HepG2 (cell line): Measurements from ENCODE around the gene MYL11. TPM values are rescaled to one million over a fixed set of nuclear protein-coding genes. Genes with fewer than 3 reads are reported as not detected.

Experiments used
- HNF4G ChIP-seq, 2 experiments: sonication (generic) in 1 of 2; formaldehyde crosslinking in 1 of 2; IDR thresholded peaks; 2 replicates each; pipeline versions ENCODE4 v1.4.0 to v1.6.1; 2011 to 2020; ENCODE audit warnings: borderline replicate concordance in 2 of 2, low read depth in 2 of 2, mild to moderate bottlenecking in 2 of 2, low read length in 1 of 2, missing genetic modification reagents in 1 of 2, moderate library complexity in 1 of 2
- HOXD1 ChIP-seq: sonication (generic); formaldehyde crosslinking; IDR thresholded peaks from 2 replicates; pipeline ENCODE4 v1.5.0; 2020; ENCODE audit warnings: missing genetic modification reagents
- MAZ ChIP-seq, 2 experiments: sonication (generic) in 1 of 2; formaldehyde crosslinking in 1 of 2; IDR thresholded peaks; 2 replicates each; pipeline versions ENCODE4 v1.5.0 to v1.6.1; 2012 to 2020; ENCODE audit warnings: low read depth in 2 of 2, mild to moderate bottlenecking in 2 of 2, borderline replicate concordance in 1 of 2, improper control_type of control experiment in 1 of 2, low read length in 1 of 2, missing genetic modification reagents in 1 of 2, moderate library complexity in 1 of 2
- MEIS2 ChIP-seq: sonication (generic); formaldehyde crosslinking; IDR thresholded peaks from 2 replicates; pipeline ENCODE4 v1.9.0; 2021; ENCODE audit warnings: mild to moderate bottlenecking, missing genetic modification reagents
- MTA3 ChIP-seq: sonication (generic); formaldehyde crosslinking; IDR thresholded peaks from 2 replicates; pipeline ENCODE4 v1.4.0; 2020; ENCODE audit warnings: missing genetic modification reagents
- MZF1 ChIP-seq: sonication (generic); formaldehyde crosslinking; IDR thresholded peaks from 2 replicates; pipeline ENCODE4 v1.8.1; 2023; ENCODE audit warnings: mild to moderate bottlenecking, missing genetic modification reagents, borderline replicate concordance
- TEAD3 ChIP-seq: optimal IDR thresholded peaks from 2 replicates; pipeline ENCODE3; 2016; ENCODE audit warnings: borderline replicate concordance
- ZNF292 ChIP-seq: sonication (generic); formaldehyde crosslinking; IDR thresholded peaks from 2 replicates; pipeline ENCODE4 v1.8.1; 2022; ENCODE audit warnings: mild to moderate bottlenecking, low read depth, missing genetic modification reagents, borderline replicate concordance
- ZNF33B ChIP-seq: sonication (generic); formaldehyde crosslinking; IDR thresholded peaks from 2 replicates; pipeline ENCODE4 v1.5.1; 2020; ENCODE audit warnings: mild to moderate bottlenecking, missing genetic modification reagents
- ZNF496 ChIP-seq: sonication (generic); formaldehyde crosslinking; IDR thresholded peaks from 2 replicates; pipeline ENCODE4 v1.8.1; 2023; ENCODE audit warnings: mild to moderate bottlenecking, moderate library complexity, missing genetic modification reagents; ENCODE audit not compliant: insufficient replicate concordance
- ZNF792 ChIP-seq: IDR thresholded peaks from 2 replicates; pipeline ENCODE4 v1.6.1; 2016
- polyA plus RNA-seq, 8 experiments: library from polyadenylated mRNA; depleted of rRNA in 3 of 8; stranded (reverse) in 7 of 8; unstranded in 1 of 8; fragments of >200 nt; fragmentation: Illumina TruSeq in 4 of 8; extraction: Trizol in 4 of 8; gene quantifications; 2 replicates each; pipeline versions ENCODE4 v1.2.1 to v1.2.3, GENCODE V29; 2011 to 2016; ENCODE audit warnings: low read depth in 4 of 8, missing spikeins in 1 of 8, mixed read lengths in 1 of 8; ENCODE audit not compliant: insufficient read depth in 1 of 8
- total RNA-seq, 5 experiments: library from RNA; depleted of rRNA; stranded (reverse); fragments of >200 nt; fragmentation: Illumina TruSeq; extraction: Trizol; gene quantifications; 2 replicates each; pipeline ENCODE4 v1.2.3, GENCODE V29; 2016; ENCODE audit warnings: low read depth in 1 of 5
- TF ChIP-seq, protein P1 (sequence below): sonication (generic); formaldehyde crosslinking; IDR thresholded peaks from 2 replicates; pipeline ENCODE4 v1.5.0; 2020; ENCODE audit warnings: mild to moderate bottlenecking, missing genetic modification reagents, borderline replicate concordance
- TF ChIP-seq, protein P2 (sequence below): sonication (generic); formaldehyde crosslinking; IDR thresholded peaks from 2 replicates; pipeline ENCODE4 v1.4.0; 2020; ENCODE audit warnings: missing genetic modification reagents
- TF ChIP-seq, protein P3 (sequence below): sonication (generic); formaldehyde crosslinking; IDR thresholded peaks from 2 replicates; pipeline ENCODE4 v1.5.1; 2020; ENCODE audit warnings: missing genetic modification reagents, mild to moderate bottlenecking, borderline replicate concordance
- TF ChIP-seq, protein P4 (sequence below): sonication (generic); formaldehyde crosslinking; IDR thresholded peaks from 2 replicates; pipeline ENCODE4 v1.5.0; 2020; ENCODE audit warnings: mild to moderate bottlenecking, missing genetic modification reagents

MYL11 gene
- total and polyA plus RNA-seq, 2 of the 13 experiments (the other 11 are each of a cell fraction or from before 2014, with no cell fraction given): not detected

DNA sequence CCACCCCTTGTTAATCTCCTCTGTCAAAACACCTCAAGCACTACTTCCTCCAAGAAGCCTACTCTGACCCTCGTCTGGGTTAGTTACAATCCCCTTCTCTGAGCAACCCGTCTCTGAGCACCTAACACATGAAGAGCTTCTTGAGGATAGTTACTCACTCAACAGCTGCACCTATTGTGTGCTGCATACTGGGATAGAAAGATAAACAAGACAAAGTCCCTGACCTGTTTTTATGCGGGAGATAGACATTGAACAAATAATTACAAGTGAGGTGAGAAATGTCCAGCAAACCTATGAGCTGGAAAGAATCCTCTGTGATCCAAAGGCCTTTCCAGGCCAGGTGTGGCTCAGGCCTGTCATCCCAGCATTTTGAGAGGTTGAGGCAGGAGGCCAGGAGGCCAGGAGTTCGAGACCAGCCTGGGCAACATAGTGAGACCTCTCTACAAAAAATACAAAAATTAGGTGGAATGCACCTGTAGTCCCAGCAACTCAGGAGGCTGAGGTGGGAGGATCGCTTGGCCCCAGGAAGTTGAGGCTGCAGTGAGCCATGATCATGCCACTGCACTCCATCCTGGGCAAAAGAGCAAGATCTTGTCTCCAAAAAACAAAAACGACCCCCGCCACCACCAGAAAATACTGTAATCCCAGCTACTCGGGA lies 27.3 kb downstream of the MYL11 start (continued):
- TF ChIP-seq, protein P1, sequence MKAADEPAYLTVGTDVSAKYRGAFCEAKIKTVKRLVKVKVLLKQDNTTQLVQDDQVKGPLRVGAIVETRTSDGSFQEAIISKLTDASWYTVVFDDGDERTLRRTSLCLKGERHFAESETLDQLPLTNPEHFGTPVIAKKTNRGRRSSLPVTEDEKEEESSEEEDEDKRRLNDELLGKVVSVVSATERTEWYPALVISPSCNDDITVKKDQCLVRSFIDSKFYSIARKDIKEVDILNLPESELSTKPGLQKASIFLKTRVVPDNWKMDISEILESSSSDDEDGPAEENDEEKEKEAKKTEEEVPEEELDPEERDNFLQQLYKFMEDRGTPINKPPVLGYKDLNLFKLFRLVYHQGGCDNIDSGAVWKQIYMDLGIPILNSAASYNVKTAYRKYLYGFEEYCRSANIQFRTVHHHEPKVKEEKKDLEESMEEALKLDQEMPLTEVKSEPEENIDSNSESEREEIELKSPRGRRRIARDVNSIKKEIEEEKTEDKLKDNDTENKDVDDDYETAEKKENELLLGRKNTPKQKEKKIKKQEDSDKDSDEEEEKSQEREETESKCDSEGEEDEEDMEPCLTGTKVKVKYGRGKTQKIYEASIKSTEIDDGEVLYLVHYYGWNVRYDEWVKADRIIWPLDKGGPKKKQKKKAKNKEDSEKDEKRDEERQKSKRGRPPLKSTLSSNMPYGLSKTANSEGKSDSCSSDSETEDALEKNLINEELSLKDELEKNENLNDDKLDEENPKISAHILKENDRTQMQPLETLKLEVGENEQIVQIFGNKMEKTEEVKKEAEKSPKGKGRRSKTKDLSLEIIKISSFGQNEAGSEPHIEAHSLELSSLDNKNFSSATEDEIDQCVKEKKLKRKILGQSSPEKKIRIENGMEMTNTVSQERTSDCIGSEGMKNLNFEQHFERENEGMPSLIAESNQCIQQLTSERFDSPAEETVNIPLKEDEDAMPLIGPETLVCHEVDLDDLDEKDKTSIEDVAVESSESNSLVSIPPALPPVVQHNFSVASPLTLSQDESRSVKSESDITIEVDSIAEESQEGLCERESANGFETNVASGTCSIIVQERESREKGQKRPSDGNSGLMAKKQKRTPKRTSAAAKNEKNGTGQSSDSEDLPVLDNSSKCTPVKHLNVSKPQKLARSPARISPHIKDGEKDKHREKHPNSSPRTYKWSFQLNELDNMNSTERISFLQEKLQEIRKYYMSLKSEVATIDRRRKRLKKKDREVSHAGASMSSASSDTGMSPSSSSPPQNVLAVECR (CRISPR knock-in tag): peak; percentile 61
- TF ChIP-seq TEAD3 (peak; percentile 89), HOXD1 (0 out of 2 replicates have a peak, but pooled peaks have one; percentile 39), ZNF792 (CRISPR knock-in tag) (peak; percentile 99), ZNF292 (CRISPR knock-in tag) (peak; percentile 37; the same call in 1 of the 2 replicates), HNF4G (IDR thresholded peaks at IDR 0.05; ENCODE audit: borderline replicate concordance, low read depth, low read length) (peak; percentile 85), HNF4G (CRISPR knock-in tag; IDR thresholded peaks at IDR 0.05; ENCODE audit: borderline replicate concordance, low read depth) (peak; percentile 50; the same call in 1 of the 2 replicates), MTA3 (CRISPR knock-in tag) (no peak), ZNF496 (CRISPR knock-in tag) (no peak), MEIS2 (peak; percentile 49; the same call in 1 of the 2 replicates), MAZ (IDR thresholded peaks at IDR 0.05; ENCODE audit: borderline replicate concordance, low read depth, low read length) (no peak), MAZ (CRISPR knock-in tag; IDR thresholded peaks at IDR 0.05; ENCODE audit: low read depth) (0 out of 2 replicates have a peak, but pooled peaks have one; percentile 44), MZF1 (CRISPR knock-in tag) (no peak), ZNF33B (CRISPR knock-in tag) (no peak)
- TF ChIP-seq, protein P2, sequence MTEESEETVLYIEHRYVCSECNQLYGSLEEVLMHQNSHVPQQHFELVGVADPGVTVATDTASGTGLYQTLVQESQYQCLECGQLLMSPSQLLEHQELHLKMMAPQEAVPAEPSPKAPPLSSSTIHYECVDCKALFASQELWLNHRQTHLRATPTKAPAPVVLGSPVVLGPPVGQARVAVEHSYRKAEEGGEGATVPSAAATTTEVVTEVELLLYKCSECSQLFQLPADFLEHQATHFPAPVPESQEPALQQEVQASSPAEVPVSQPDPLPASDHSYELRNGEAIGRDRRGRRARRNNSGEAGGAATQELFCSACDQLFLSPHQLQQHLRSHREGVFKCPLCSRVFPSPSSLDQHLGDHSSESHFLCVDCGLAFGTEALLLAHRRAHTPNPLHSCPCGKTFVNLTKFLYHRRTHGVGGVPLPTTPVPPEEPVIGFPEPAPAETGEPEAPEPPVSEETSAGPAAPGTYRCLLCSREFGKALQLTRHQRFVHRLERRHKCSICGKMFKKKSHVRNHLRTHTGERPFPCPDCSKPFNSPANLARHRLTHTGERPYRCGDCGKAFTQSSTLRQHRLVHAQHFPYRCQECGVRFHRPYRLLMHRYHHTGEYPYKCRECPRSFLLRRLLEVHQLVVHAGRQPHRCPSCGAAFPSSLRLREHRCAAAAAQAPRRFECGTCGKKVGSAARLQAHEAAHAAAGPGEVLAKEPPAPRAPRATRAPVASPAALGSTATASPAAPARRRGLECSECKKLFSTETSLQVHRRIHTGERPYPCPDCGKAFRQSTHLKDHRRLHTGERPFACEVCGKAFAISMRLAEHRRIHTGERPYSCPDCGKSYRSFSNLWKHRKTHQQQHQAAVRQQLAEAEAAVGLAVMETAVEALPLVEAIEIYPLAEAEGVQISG: peak; percentile 61
- TF ChIP-seq, protein P3, sequence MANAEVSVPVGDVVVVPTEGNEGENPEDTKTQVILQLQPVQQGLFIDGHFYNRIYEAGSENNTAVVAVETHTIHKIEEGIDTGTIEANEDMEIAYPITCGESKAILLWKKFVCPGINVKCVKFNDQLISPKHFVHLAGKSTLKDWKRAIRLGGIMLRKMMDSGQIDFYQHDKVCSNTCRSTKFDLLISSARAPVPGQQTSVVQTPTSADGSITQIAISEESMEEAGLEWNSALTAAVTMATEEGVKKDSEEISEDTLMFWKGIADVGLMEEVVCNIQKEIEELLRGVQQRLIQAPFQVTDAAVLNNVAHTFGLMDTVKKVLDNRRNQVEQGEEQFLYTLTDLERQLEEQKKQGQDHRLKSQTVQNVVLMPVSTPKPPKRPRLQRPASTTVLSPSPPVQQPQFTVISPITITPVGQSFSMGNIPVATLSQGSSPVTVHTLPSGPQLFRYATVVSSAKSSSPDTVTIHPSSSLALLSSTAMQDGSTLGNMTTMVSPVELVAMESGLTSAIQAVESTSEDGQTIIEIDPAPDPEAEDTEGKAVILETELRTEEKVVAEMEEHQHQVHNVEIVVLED (CRISPR knock-in tag): peak; percentile 41; the same call in 1 of the 2 replicates
- TF ChIP-seq, protein P4, sequence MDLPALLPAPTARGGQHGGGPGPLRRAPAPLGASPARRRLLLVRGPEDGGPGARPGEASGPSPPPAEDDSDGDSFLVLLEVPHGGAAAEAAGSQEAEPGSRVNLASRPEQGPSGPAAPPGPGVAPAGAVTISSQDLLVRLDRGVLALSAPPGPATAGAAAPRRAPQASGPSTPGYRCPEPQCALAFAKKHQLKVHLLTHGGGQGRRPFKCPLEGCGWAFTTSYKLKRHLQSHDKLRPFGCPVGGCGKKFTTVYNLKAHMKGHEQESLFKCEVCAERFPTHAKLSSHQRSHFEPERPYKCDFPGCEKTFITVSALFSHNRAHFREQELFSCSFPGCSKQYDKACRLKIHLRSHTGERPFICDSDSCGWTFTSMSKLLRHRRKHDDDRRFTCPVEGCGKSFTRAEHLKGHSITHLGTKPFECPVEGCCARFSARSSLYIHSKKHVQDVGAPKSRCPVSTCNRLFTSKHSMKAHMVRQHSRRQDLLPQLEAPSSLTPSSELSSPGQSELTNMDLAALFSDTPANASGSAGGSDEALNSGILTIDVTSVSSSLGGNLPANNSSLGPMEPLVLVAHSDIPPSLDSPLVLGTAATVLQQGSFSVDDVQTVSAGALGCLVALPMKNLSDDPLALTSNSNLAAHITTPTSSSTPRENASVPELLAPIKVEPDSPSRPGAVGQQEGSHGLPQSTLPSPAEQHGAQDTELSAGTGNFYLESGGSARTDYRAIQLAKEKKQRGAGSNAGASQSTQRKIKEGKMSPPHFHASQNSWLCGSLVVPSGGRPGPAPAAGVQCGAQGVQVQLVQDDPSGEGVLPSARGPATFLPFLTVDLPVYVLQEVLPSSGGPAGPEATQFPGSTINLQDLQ: no peak
